RCC 7860 (cell line): ENCODE results near the gene COLEC12.

Experiments
- DNase-seq: peaks from one replicate; pipeline ENCODE4 v3.0.0-alpha.2; 2015; ENCODE audit warnings: low spot score
- FAIRE-seq: peaks from 2 replicates; lab custom pipeline; 2012; peaks lifted over from hg19 to GRCh38; lab: Jason Lieb, UNC

Gene COLEC12

GRCh38 chr18:506801-507200 is 6.3 kb upstream of the COLEC12 start:
- DNase-seq, result no peak
- FAIRE-seq, result no peak

- FAIRE-seq, result no peak
- DNase-seq, result no peak
These were observed 5.8 kb upstream of the COLEC12 start for GRCh38 chr18:506264-506663.

- no peak for DNase-seq
- FAIRE-seq, result no peak
These were observed 5.1 kb upstream of the COLEC12 start for GRCh38 chr18:505483-506122.

GRCh38 chr18:501406-501714 is 859 bp upstream of the COLEC12 start:
- no peak for DNase-seq

GRCh38 chr18:499776-500631 is 497 bp downstream of the COLEC12 start:
- DNase-seq (no peak), FAIRE-seq (no peak)

More at GRCh38 chr18:501406-501714, 859 bp upstream of the COLEC12 start:
- FAIRE-seq, result no peak

GRCh38 chr18:498931-499775 is 1.3 kb downstream of the COLEC12 start:
- FAIRE-seq (no peak), DNase-seq (peak; percentile 67)

- FAIRE-seq (no peak), DNase-seq (no peak)
These were observed 2.8 kb downstream of the COLEC12 start for GRCh38 chr18:497688-498087.

GRCh38 chr18:495452-495851 is 5.0 kb downstream of the COLEC12 start:
- DNase-seq (no peak), FAIRE-seq (no peak)

GRCh38 chr18:495017-495416 is 5.5 kb downstream of the COLEC12 start:
- DNase-seq (no peak), FAIRE-seq (no peak)

- DNase-seq, result no peak
These were observed 6.2 kb downstream of the COLEC12 start for GRCh38 chr18:493986-494983.

GRCh38 chr18:492451-492850 is 8.1 kb downstream of the COLEC12 start:
- FAIRE-seq (no peak), DNase-seq (no peak)

More at GRCh38 chr18:493986-494983, 6.2 kb downstream of the COLEC12 start:
- FAIRE-seq, result no peak

GRCh38 chr18:490624-491023 is 9.9 kb downstream of the COLEC12 start:
- DNase-seq, result no peak
- FAIRE-seq, result no peak

- no peak for DNase-seq
- FAIRE-seq, result no peak
These were observed 10.5 kb downstream of the COLEC12 start for GRCh38 chr18:490024-490366.

GRCh38 chr18:489244-490023 is 11.1 kb downstream of the COLEC12 start:
- DNase-seq, result peak; percentile 67
- peak; percentile 72 for FAIRE-seq

- DNase-seq (no peak), FAIRE-seq (no peak)
These were observed 13.4 kb downstream of the COLEC12 start for GRCh38 chr18:486929-487740.

- FAIRE-seq (no peak), DNase-seq (no peak)
These were observed 15.6 kb downstream of the COLEC12 start for GRCh38 chr18:484749-485464.

- FAIRE-seq, result no peak
- peak; percentile 21 for DNase-seq
These were observed 21.8 kb downstream of the COLEC12 start for GRCh38 chr18:478681-479080.

- DNase-seq (no peak), FAIRE-seq (no peak)
These were observed 22.9 kb downstream of the COLEC12 start for GRCh38 chr18:477565-477964.
